Non-pigmented ciliary epithelial cell (primary cell): Measurements from ENCODE around the gene CHRND.
"Not testable (repeated sequence)": the region's sequence is repeated elsewhere in the genome, so short reads cannot be mapped to it uniquely, and the experiment has no call there.

ENCODE experiments used
- DNase-seq: peaks from one replicate; pipeline ENCODE4 v3.0.0-alpha.2; 2010; ENCODE audit warnings: low read depth

Gene CHRND

GRCh38 chr2:232543491-232543890 is 17.5 kb downstream of the CHRND start:
- no peak for DNase-seq

- DNase-seq, result no peak
Measured at GRCh38 chr2:232543928-232544631, 18.1 kb downstream of the CHRND start.

GRCh38 chr2:232544674-232545073 is 18.7 kb downstream of the CHRND start:
- DNase-seq, result no peak

GRCh38 chr2:232545511-232546375 is 19.8 kb downstream of the CHRND start:
- no peak for DNase-seq

- DNase-seq, result no peak
Measured at GRCh38 chr2:232547991-232548390, 22.0 kb downstream of the CHRND start.

GRCh38 chr2:232549655-232550353 is 23.8 kb downstream of the CHRND start:
- DNase-seq, result no peak

GRCh38 chr2:232550354-232551249 is 24.6 kb downstream of the CHRND start, which contains the start of the genes EIF4E2 and TIGD1:
EIF4E2 (plus strand) TSS chr2:232550689; CDS start chr2:232550725, 36 bp downstream.
TIGD1 (minus strand) TSS chr2:232550557; CDS start chr2:232549882, 675 bp downstream.
- no peak for DNase-seq

- DNase-seq, result no peak
Measured at GRCh38 chr2:232551250-232551638, 25.3 kb downstream of the CHRND start.

- DNase-seq, result no peak
Measured at GRCh38 chr2:232551776-232552175, 25.8 kb downstream of the CHRND start.

GRCh38 chr2:232556426-232556825 is 30.5 kb downstream of the CHRND start:
- DNase-seq, result no peak

- DNase-seq, result no peak
Measured at GRCh38 chr2:232562515-232563151, 36.7 kb downstream of the CHRND start.

- DNase-seq, result no peak
Measured at GRCh38 chr2:232563580-232563979, 37.6 kb downstream of the CHRND start.

GRCh38 chr2:232567721-232568120 is 41.8 kb downstream of the CHRND start:
- DNase-seq, result no peak

- DNase-seq, result no peak
Measured at GRCh38 chr2:232568161-232568560, 42.2 kb downstream of the CHRND start.

GRCh38 chr2:232569541-232569940 is 43.6 kb downstream of the CHRND start:
- DNase-seq, result no peak

- not testable (repeated sequence) for DNase-seq
Measured at GRCh38 chr2:232570481-232570880, 44.5 kb downstream of the CHRND start.

- DNase-seq, result no peak
Measured at GRCh38 chr2:232571026-232571474, 45.1 kb downstream of the CHRND start.

- DNase-seq, result no peak
Measured at GRCh38 chr2:232573042-232573441, 47.1 kb downstream of the CHRND start.

- no peak for DNase-seq
Measured at GRCh38 chr2:232573771-232574435, 47.9 kb downstream of the CHRND start.

GRCh38 chr2:232574674-232575403 is 48.9 kb downstream of the CHRND start:
- no peak for DNase-seq
